ENCODE measurements around the gene PLOD3. TPM values are rescaled to one million over a fixed set of nuclear protein-coding genes. Genes with fewer than 3 reads are reported as not detected.
A peak's percentile ranks its signal among the peaks of the same experiment; 100 is the strongest.
"Not testable (repeated sequence)": the region's sequence is repeated elsewhere in the genome, so short reads cannot be mapped to it uniquely, and the experiment has no call there.

PLOD3 gene
- total RNA-seq, 1 experiment from 2014 or later: 83.7 TPM

DNA sequence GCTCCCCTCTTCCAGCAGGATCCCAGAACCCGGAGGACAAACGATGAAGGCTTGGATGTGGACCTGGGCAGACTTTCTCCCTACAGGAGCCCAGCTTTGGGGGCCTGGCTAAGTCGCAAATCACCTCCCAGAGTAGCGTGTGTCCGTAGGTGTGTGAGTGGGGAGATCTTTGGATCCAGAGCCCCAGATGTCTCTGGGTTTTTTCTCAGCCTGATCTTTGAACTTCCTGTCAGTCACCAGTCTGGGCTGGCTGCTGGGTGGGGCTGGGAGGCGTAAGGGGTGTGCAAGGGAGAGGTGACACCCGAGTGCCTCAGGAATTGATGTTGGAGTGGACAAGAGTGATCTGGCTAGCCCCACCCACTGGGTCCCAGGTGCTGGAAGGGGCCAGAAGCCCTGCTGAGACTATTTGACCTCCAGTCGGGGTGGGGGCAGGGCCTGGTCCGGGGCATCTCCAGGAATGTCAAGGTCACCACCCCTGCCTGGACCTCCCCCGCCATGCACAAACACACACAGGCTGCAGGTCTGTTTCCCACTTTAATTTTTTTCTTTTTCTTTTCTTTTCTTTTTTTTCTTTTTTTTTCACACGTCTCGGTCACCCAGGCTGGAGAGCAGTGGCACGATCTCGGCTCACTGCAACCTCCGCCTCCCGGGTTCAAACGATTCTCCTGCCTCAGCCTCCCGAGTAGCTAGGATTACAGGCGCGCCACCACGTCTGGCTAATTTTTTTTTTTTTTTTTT is 16.4 kb downstream of the PLOD3 start, which contains the start of gene MOGAT3 (continued):
- TF ChIP-seq YY1 (IDR thresholded peaks at IDR 0.05; ENCODE audit: extremely low read depth, insufficient replicate concordance, low read depth, low read length): no peak
- no peak for TF ChIP-seq FOSL1 (IDR thresholded peaks at IDR 0.05; ENCODE audit: low read depth)

DNA sequence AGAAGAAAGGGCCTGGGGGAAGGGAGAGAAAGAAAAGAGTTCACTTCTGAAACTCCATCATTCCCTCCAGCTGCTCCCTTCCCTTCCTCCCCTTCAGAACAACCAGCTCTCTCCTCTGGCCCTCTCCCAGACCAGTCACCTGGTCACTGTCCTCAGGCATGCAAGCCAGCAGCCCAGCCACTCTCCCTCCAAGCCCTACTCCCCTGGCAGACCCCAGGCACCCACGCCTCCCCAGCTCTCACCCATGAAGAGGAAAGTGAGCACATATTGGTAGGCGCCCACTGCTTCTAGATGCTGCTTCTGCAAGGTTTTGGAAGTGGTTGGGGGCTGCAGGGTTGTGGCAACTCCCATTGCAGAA is 16.9 kb downstream of the PLOD3 start:
- Histone ChIP-seq H3K9me2 (ENCODE audit: insufficient read depth) (no peaks in the 10 kb centered on the region), H2AFZ (ENCODE audit: low read depth, low read length, poor library complexity, severe bottlenecking) (no peak overlapping the region), H3K27ac (ENCODE audit: low read depth, low read length) (no peak overlapping the region), H3K4me2 (ENCODE audit: low read length) (0 out of 2 replicates have a peak overlapping the region, but pooled peaks have one; percentile 14), H3K4me1 (ENCODE audit: control insufficient read depth in 1 of 2, insufficient read depth in 2 of 2, low read length in 2 of 2) (peaks cover 0 to 8% of the 10 kb centered on the region in 2 experiments; a peak in 3 of 4 replicates), H3K9ac (ENCODE audit: low read length) (no peak overlapping the region), H3K4me3 (replicated peaks in 1 of 2; ENCODE audit: low read depth in 1 of 2, low read length in 2 of 2) (no peak overlapping the region), H3K9me3 (ENCODE audit: control insufficient read depth in 1 of 2, insufficient read depth in 1 of 2, low read depth in 1 of 2, low read length in 2 of 2) (no peaks in the 10 kb centered on the region), H3K36me3 (ENCODE audit: control insufficient read depth in 1 of 2, insufficient read depth in 2 of 2, low read length in 2 of 2) (no peaks in the 10 kb centered on the region), H4K20me1 (ENCODE audit: insufficient read depth) (no peaks in the 10 kb centered on the region), H3K27me3 (ENCODE audit: insufficient read depth, low read length) (no peaks in the 10 kb centered on the region), H3K79me2 (ENCODE audit: insufficient read depth, low read length) (no peaks in the 10 kb centered on the region)
- no peak for TF ChIP-seq SIN3A (IDR thresholded peaks at IDR 0.05; ENCODE audit: low read depth)
- TF ChIP-seq CEBPB (IDR thresholded peaks at IDR 0.05; ENCODE audit: low read depth): no peak
- TF ChIP-seq CTCF (IDR thresholded peaks at IDR 0.05 in 2 of 3, conservative IDR thresholded peaks at IDR 0.05 in 1 of 3; ENCODE audit: borderline replicate concordance in 1 of 3, insufficient read depth in 1 of 3, low read depth in 2 of 3, low read length in 2 of 3): no peak
- TF ChIP-seq ATF3 (IDR thresholded peaks at IDR 0.05): no peak
- TF ChIP-seq SP1 (IDR thresholded peaks at IDR 0.05; ENCODE audit: low read depth): no peak
- no peak for TF ChIP-seq EZH2phosphoT487 (IDR thresholded peaks at IDR 0.05; ENCODE audit: borderline replicate concordance)
- TF ChIP-seq JUND (IDR thresholded peaks at IDR 0.05): no peak
- no TSS peak for BruUV-seq (replicated peaks)
- RAD21 ChIA-PET (ENCODE audit: low non-redundant PET in 1 of 2, low total read pairs in 2 of 2, uncharacterized antibody in 2 of 2, unreplicated experiment in 2 of 2): no interaction called here
- POLR2A ChIA-PET: interaction anchor here (1.0 kb wide), 1 partner anchor 27 kb away, joined by 3 read pairs; no protein-coding TSS in a partner anchor
- DNase-seq (ENCODE audit: low read depth, low spot score) (no peak), ATAC-seq (no peak)
- CTCF ChIA-PET: interaction anchor here (0.7 kb wide), 1 partner anchor 8 kb away, joined by 3 read pairs; no protein-coding TSS in a partner anchor
- intact Hi-C loops (cut with micrococcal nuclease): no loop called here

DNA sequence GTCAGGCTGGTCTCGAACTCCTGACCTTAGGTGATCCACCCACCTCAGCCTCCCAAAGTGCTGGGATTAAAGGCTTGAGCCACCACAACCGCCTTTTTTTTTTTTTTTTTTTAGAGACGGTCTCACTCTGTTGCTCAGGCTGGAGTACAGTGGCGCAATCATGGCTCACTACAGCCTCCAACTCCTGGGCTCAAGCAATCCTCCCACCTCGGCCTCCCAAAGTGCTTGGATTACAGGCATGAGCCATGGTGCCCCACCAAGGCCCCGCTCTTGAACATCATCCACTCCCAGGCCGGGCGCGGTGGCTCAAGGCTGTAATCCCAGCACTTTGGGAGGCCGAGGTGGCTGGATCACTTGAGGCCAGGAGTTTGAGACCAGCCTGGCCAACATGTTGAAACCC is 17.9 kb downstream of the PLOD3 start:
- H2AFZ ChIP-seq (ENCODE audit: low read depth, low read length, poor library complexity, severe bottlenecking); RAD21 ChIA-PET (ENCODE audit: low non-redundant PET in 1 of 2, low total read pairs in 2 of 2, uncharacterized antibody in 2 of 2, unreplicated experiment in 2 of 2); H3K36me3 ChIP-seq (ENCODE audit: control insufficient read depth in 1 of 2, insufficient read depth in 2 of 2, low read length in 2 of 2); H3K4me1 ChIP-seq (ENCODE audit: control insufficient read depth in 1 of 2, insufficient read depth in 2 of 2, low read length in 2 of 2); CTCF ChIA-PET; BruUV-seq (replicated peaks); H3K4me3 ChIP-seq (replicated peaks in 1 of 2; ENCODE audit: low read depth in 1 of 2, low read length in 2 of 2); H3K9me2 ChIP-seq (ENCODE audit: insufficient read depth); H3K27ac ChIP-seq (ENCODE audit: low read depth, low read length); H3K9me3 ChIP-seq (ENCODE audit: control insufficient read depth in 1 of 2, insufficient read depth in 1 of 2, low read depth in 1 of 2, low read length in 2 of 2); H3K9ac ChIP-seq (ENCODE audit: low read length); H4K20me1 ChIP-seq (ENCODE audit: insufficient read depth); ATAC-seq; POLR2A ChIA-PET; H3K4me2 ChIP-seq (ENCODE audit: low read length); H3K79me2 ChIP-seq (ENCODE audit: insufficient read depth, low read length); H3K27me3 ChIP-seq (ENCODE audit: insufficient read depth, low read length); DNase-seq (ENCODE audit: low read depth, low spot score): not testable (repeated sequence)
- intact Hi-C loops (cut with micrococcal nuclease): loop anchor here (10.0 kb wide), 1 partner anchor 235 kb away; the partner anchor contains the start of gene MUC12

All from HCT116 (cell line).